HG02981 (cell line): ENCODE measurements around the gene AMIGO3.
"Not testable (repeated sequence)": the region's sequence is repeated elsewhere in the genome, so short reads cannot be mapped to it uniquely, and the experiment has no call there.

Source experiments
- ATAC-seq: cut with Tn5 transposase; IDR thresholded peaks from one replicate; pipeline ENCODE4 v1.9.1; 2021; ENCODE audit warnings: mild to moderate bottlenecking, moderate library complexity; ENCODE audit not compliant: unreplicated experiment

The AMIGO3 gene

GRCh38 chr3:49712631-49713317 is 6.7 kb downstream of the AMIGO3 start:
- no peak for ATAC-seq

GRCh38 chr3:49712166-49712565 is 7.3 kb downstream of the AMIGO3 start:
- no peak for ATAC-seq

- ATAC-seq, result no peak
Observed at GRCh38 chr3:49711489-49711888, 8.0 kb downstream of the AMIGO3 start.

DNA sequence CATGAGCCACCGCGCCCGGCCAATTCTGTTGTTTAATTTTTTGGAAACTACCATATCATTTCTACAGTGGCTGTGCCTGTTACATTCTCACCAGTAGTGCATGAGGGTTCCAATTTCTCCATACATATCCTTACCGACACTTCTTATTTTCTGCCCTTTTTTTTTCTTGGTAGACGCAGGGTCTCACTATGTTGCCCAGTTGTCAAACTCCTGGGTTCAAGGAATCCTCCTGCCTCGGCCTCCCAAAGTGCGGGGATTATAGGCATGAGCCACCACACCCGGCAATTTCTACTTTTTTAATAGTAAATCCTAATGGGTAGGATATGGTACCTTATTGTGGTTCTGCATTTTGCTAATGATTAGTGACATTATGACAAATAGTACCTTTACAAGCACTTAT is 9.6 kb downstream of the AMIGO3 start:
- ATAC-seq, result no peak

- no peak for ATAC-seq
Observed at GRCh38 chr3:49707113-49707480, 12.4 kb downstream of the AMIGO3 start.

DNA sequence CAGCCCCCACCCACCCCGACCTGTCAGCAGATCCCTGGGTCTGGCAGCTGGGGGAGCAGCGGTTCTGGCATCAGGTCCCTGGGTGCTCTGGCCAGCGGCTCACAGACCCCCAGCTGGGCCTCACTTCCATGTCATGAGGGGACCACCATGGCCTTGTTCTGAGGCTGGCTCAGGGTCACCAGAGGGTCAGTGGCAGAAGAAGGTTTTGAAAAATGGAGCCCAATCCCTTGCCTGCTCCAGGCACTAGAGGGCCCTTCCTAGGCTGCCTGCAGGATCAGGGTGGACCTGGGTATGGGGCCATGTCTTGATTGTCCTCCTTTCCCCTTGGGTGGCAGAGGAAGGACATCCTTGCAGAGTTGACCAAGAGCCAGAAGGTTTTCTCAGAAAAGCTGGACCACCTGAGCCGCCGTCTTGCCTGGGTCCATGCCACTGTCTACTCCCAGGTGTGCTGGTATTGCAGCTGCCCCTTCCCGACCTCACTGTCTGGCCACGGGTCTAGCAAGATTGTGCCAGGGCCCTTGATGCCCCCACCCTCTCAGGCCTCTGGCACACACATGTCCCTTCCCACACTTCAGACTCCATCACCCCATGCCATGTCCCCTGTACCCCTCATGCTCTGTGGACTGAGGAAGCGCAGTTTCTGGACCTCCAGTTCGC is 12.9 kb downstream of the AMIGO3 start:
- no peak for ATAC-seq

- ATAC-seq, result no peak
Observed at GRCh38 chr3:49705390-49705960, 14.0 kb downstream of the AMIGO3 start.

DNA sequence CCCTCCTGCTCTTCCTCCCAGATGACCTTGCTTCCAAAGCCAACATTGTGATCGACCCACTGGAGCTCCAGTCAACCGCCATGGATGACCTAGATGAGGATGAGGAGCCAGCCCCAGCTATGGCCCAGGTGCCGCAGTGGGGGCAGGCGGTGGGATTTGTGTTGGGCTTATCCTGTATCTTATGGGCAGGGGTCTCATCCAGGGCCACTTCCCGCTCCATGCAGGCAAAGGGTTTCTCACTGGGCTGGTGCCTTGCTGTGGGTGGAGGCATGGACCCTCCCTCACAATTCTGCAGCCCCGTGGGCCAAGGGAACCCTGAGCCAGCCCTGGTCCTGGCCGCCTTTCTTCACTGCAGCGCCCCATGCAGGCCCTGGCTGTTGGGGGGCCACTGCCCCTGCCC is 14.9 kb downstream of the AMIGO3 start:
- no peak for ATAC-seq

GRCh38 chr3:49703956-49704355 is 15.5 kb downstream of the AMIGO3 start:
- ATAC-seq, result no peak

DNA sequence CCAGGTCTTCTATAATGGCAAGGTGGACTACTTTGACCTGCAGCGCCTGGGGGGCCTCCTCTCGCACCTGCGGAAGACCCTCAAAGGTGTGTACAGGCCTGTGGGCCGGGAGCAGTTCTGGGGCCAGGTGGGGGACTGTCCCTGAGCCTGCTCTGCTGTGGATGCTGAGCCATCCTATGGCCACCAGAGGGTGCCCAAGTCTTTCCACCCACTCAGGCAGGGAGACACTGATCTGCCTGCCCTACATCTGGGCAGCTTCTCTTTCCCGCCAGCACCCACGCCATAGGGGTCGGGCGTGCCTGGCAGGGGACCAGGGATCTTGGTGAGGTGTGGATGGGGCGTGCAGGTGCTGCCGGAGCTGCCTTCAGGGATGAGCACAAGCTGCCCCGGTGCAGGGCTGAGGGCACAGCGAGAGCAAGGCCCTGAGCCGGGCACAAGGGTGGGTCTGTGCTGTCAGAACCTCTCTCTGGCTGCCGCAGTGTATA is 16.0 kb downstream of the AMIGO3 start:
- no peak for ATAC-seq

GRCh38 chr3:49702672-49703071 is 16.8 kb downstream of the AMIGO3 start:
- no peak for ATAC-seq

DNA sequence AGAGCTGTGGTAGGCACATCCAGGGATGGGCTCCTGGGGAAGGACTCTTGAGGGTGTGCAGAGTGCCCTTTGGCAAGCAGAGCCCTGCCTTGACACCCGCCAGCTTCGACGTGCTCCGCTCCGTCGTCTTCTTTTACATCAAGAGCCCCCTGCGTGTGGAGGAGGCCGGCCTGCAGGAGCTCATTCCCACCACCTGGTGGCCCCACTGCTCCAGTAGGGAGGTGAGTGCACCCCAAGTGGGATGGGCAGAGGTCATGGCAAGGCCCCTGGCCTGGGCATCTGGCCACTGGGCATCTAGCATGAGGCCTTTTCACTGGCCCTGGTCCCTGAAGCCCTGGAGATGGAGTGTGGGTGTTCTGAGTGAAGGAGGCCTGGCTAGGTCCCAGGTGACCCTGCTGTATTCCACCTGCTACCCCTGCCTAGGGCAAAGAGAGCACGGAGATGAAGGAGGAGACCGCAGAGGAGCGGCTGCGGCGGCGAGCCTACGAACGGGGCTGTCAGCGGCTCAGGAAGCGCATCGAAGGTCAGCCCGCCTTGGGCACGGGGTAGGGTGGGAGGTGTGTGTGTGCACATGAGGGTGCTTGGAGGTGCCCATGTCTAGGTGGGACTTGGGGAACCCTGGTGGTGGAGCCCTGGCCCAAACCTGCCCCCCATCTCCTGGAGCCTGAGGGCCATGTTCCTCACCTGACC is 18.0 kb downstream of the AMIGO3 start:
- ATAC-seq, result no peak

- no peak for ATAC-seq
Observed at GRCh38 chr3:49700453-49701128, 18.9 kb downstream of the AMIGO3 start.

DNA sequence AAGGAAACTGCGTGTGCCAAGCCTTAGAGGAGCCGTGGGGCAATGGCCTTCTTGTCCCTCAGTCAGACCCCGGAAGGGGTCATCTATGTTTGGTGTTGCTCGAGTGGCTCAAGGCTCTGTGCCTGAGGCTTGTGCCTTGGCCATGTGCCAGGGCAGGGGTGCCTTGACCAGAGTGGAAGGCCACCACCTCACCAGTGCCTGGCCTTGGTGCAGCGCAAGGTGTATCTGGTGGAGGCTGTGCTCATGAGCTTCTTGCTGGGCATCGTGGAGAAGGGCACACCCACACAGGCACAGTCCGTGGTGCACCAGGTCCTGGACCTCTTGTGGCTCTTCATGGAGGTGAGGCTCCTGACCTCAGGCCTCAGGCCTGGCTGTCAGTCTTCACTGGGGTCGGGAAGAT is 19.5 kb downstream of the AMIGO3 start:
- ATAC-seq, result no peak

- no peak for ATAC-seq
Observed at GRCh38 chr3:49699281-49699979, 20.1 kb downstream of the AMIGO3 start.

- not testable (repeated sequence) for ATAC-seq
Observed at GRCh38 chr3:49695350-49696015, 24.0 kb downstream of the AMIGO3 start.

- ATAC-seq, result not testable (repeated sequence)
Observed at GRCh38 chr3:49694409-49695070, 24.9 kb downstream of the AMIGO3 start.

GRCh38 chr3:49691481-49691880 is 28.0 kb downstream of the AMIGO3 start:
- not testable (repeated sequence) for ATAC-seq

DNA sequence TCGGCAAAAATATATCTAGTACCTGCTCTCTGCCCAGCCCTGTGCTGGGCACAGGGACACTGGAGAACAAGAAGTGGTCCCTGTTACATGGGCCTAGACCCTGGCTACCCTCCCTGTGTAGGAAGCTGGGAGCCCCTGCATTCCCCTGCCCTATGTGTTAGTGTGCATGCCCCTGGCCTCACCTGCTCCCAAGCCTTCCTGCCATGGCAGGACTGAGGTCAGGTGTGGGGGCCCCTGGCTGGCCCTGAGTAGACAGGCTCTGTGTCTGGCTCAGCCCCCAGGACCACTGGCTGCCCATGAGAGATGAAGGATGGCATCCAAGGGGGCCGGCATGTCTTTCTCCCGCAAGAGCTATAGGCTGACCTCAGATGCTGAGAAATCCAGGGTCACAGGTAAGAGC is 28.6 kb downstream of the AMIGO3 start:
- not testable (repeated sequence) for ATAC-seq
